Measurements from ENCODE around the gene ADAMTS18. TPM values are rescaled to one million over a fixed set of nuclear protein-coding genes. Genes with fewer than 3 reads are reported as not detected.

Gene ADAMTS18
- total and polyA plus RNA-seq, 8 donors: 0.55 to 7.0 TPM; not detected in 6

GRCh38 chr16:77445324-77445723, 10.5 kb upstream of the ADAMTS18 start:
- Histone ChIP-seq H3K27me3 (peaks cover 0 to 30% (median 0%) of the 10 kb centered on the region in 3 donors), H3K27ac (no peak overlapping the region), H3K9me3 (no peaks in the 10 kb centered on the region), H3K36me3 (no peaks in the 10 kb centered on the region), H3K4me3 (no peak overlapping the region), H3K4me1 (no peaks in the 10 kb centered on the region)
- no peak for DNase-seq
- TF ChIP-seq POLR2AphosphoS5 (IDR thresholded peaks at IDR 0.05) (no peak), EP300 (IDR thresholded peaks at IDR 0.05) (no peak), POLR2A (IDR thresholded peaks at IDR 0.05) (no peak)
- TF ChIP-seq, protein P1, sequence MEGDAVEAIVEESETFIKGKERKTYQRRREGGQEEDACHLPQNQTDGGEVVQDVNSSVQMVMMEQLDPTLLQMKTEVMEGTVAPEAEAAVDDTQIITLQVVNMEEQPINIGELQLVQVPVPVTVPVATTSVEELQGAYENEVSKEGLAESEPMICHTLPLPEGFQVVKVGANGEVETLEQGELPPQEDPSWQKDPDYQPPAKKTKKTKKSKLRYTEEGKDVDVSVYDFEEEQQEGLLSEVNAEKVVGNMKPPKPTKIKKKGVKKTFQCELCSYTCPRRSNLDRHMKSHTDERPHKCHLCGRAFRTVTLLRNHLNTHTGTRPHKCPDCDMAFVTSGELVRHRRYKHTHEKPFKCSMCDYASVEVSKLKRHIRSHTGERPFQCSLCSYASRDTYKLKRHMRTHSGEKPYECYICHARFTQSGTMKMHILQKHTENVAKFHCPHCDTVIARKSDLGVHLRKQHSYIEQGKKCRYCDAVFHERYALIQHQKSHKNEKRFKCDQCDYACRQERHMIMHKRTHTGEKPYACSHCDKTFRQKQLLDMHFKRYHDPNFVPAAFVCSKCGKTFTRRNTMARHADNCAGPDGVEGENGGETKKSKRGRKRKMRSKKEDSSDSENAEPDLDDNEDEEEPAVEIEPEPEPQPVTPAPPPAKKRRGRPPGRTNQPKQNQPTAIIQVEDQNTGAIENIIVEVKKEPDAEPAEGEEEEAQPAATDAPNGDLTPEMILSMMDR (IDR thresholded peaks at IDR 0.05): no peak
- 70 to 85% (median 73%) methylated on average over 2 of the region's 2 CpGs for WGBS, 5 donors
- intact Hi-C loops (cut with DNase I; ENCODE audit: low total_unique reads): no loop called here

GRCh38 chr16:77444147-77444460, 9.3 kb upstream of the ADAMTS18 start:
- Histone ChIP-seq H3K9me3 (no peaks in the 10 kb centered on the region), H3K4me1 (no peaks in the 10 kb centered on the region), H3K27me3 (peaks cover 0 to 30% (median 0%) of the 10 kb centered on the region in 3 donors), H3K36me3 (no peaks in the 10 kb centered on the region), H3K4me3 (no peak overlapping the region), H3K27ac (no peak overlapping the region)
- TF ChIP-seq, protein P1 (IDR thresholded peaks at IDR 0.05): no peak
- no peak for TF ChIP-seq POLR2A (IDR thresholded peaks at IDR 0.05)
- TF ChIP-seq EP300 (IDR thresholded peaks at IDR 0.05): no peak
- TF ChIP-seq POLR2AphosphoS5 (IDR thresholded peaks at IDR 0.05): no peak
- no peak for DNase-seq
- intact Hi-C loops (cut with DNase I; ENCODE audit: low total_unique reads): no loop called here
- WGBS, 5 donors: 13 to 32% (median 16%) methylated on average over 1 of the region's 1 CpG

GRCh38 chr16:77443357-77444146, 8.7 kb upstream of the ADAMTS18 start:
- no peak overlapping the region for H3K4me3 ChIP-seq
- H3K27ac ChIP-seq: no peak overlapping the region
- H3K27me3 ChIP-seq: peaks cover 0 to 30% (median 0%) of the 10 kb centered on the region in 3 donors
- H3K36me3 ChIP-seq: no peaks in the 10 kb centered on the region
- H3K4me1 ChIP-seq: no peaks in the 10 kb centered on the region
- no peak for DNase-seq
- 55 to 65% (median 60%) methylated on average over 8 to 10 of the region's 10 CpGs for WGBS, 5 donors
- TF ChIP-seq EP300 (IDR thresholded peaks at IDR 0.05) (no peak), POLR2AphosphoS5 (IDR thresholded peaks at IDR 0.05) (no peak), POLR2A (IDR thresholded peaks at IDR 0.05) (no peak)
- TF ChIP-seq, protein P1 (IDR thresholded peaks at IDR 0.05): no peak
- intact Hi-C loops (cut with DNase I; ENCODE audit: low total_unique reads): no loop called here
- no peaks in the 10 kb centered on the region for H3K9me3 ChIP-seq

DNA sequence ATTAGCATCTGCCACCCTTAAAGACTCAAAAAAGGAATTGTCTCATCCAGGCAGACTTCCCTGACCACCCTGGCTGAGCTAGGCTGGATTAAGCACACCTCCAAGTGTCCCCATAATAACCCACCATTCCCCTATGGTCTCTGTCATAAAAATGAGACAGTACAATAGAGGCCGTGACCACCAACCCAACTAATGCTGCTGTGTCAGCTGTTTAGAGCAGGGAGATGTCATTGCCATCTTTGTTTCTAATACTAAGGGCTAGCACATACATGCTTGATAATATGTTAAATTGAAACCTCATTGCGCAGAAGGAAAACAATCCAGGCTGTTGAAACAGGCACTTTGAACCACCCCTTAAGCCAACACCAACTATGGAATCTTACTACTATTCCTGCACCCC, 7.2 kb upstream of the ADAMTS18 start:
- TF ChIP-seq EP300 (IDR thresholded peaks at IDR 0.05) (no peak), POLR2AphosphoS5 (IDR thresholded peaks at IDR 0.05) (no peak), POLR2A (IDR thresholded peaks at IDR 0.05) (no peak)
- TF ChIP-seq, protein P1 (IDR thresholded peaks at IDR 0.05): no peak
- WGBS, 5 donors: 88 to 96% (median 92%) methylated on average over 2 of the region's 2 CpGs
- Histone ChIP-seq H3K27ac (no peak overlapping the region), H3K4me3 (no peak overlapping the region), H3K4me1 (no peaks in the 10 kb centered on the region), H3K27me3 (peaks cover 0 to 33% (median 0%) of the 10 kb centered on the region in 3 donors), H3K36me3 (no peaks in the 10 kb centered on the region), H3K9me3 (no peaks in the 10 kb centered on the region)
- DNase-seq: no peak
- intact Hi-C loops (cut with DNase I; ENCODE audit: low total_unique reads): no loop called here

Data from stomach (tissue), 9 donors.